GM23338 (cell line): ENCODE data around the gene MPP3. TPM values are rescaled to one million over a fixed set of nuclear protein-coding genes. Genes with fewer than 3 reads are reported as not detected.

Experiments used
- ATAC-seq: fragments of 200-7000 bp; cut with Tn5 transposase; 3 replicates; pipeline ENCODE4 v1.9.1; 2020
- DNase-seq: peaks from one replicate; pipeline ENCODE4 v3.0.0-alpha.2; 2015; ENCODE audit warnings: low spot score
- H2AFZ ChIP-seq: fragments of 200-600 bp; sonication (generic); 2 replicates; pipeline ENCODE4 v1.8.0; 2016; ENCODE audit warnings: antibody characterized with exemption, mild to moderate bottlenecking, moderate library complexity
- H3F3A ChIP-seq: fragments of 200-600 bp; sonication (generic); replicated peaks from 2 replicates; pipeline ENCODE4 v1.8.0; 2017; ENCODE audit warnings: antibody characterized with exemption, mixed run types, low read depth
- H3K27ac ChIP-seq: fragments of 200-600 bp; sonication (generic); 2 replicates; pipeline ENCODE4 v1.6.1; 2016; ENCODE audit warnings: low read depth
- H3K27me3 ChIP-seq: fragments of 200-600 bp; sonication (generic); 2 replicates; pipeline ENCODE4 v1.8.0; 2016; ENCODE audit warnings: mild to moderate bottlenecking, mixed run types, moderate library complexity; ENCODE audit not compliant: insufficient read depth
- H3K36me3 ChIP-seq: fragments of 200-600 bp; sonication (generic); 2 replicates; pipeline ENCODE4 v1.8.0; 2016; ENCODE audit warnings: mild to moderate bottlenecking; ENCODE audit not compliant: insufficient read depth
- H3K4me1 ChIP-seq: fragments of 200-600 bp; sonication (generic); 2 replicates; pipeline ENCODE4 v1.8.0; 2016; ENCODE audit warnings: mild to moderate bottlenecking, moderate library complexity; ENCODE audit not compliant: insufficient read depth
- H3K4me2 ChIP-seq: fragments of 200-600 bp; sonication (generic); 2 replicates; pipeline ENCODE4 v1.7.1; 2017; ENCODE audit warnings: mixed run types
- H3K4me3 ChIP-seq: fragments of 200-600 bp; sonication (generic); 2 replicates; pipeline ENCODE4 v1.6.1; 2016; ENCODE audit warnings: mixed run types
- H3K79me2 ChIP-seq: fragments of 200-600 bp; sonication (generic); replicated peaks from 2 replicates; pipeline ENCODE4 v1.8.0; 2017; ENCODE audit warnings: mild to moderate bottlenecking; ENCODE audit not compliant: insufficient read depth
- H3K9me2 ChIP-seq: fragments of 200-600 bp; sonication (generic); 2 replicates; pipeline ENCODE4 v1.8.0; 2017; ENCODE audit not compliant: insufficient read depth
- H4K20me1 ChIP-seq: fragments of 200-600 bp; sonication (generic); replicated peaks from 2 replicates; pipeline ENCODE4 v1.8.0; 2017; ENCODE audit warnings: mild to moderate bottlenecking; ENCODE audit not compliant: insufficient read depth
- H3K27ac Mint-ChIP-seq: 2 replicates; pipeline ENCODE4 v1.8.0; 2020; ENCODE audit warnings: inconsistent platforms, mild to moderate bottlenecking, moderate library complexity, mixed read lengths
- H3K27me3 Mint-ChIP-seq: 3 replicates; pipeline ENCODE4 v1.8.0; 2022; ENCODE audit warnings: low read depth, mild to moderate bottlenecking, moderate library complexity, mixed read lengths, inconsistent platforms; ENCODE audit not compliant: insufficient read depth, poor library complexity
- H3K36me3 Mint-ChIP-seq: 3 replicates; pipeline ENCODE4 v1.8.0; 2021; ENCODE audit warnings: low read depth, mild to moderate bottlenecking, inconsistent platforms, moderate library complexity, mixed read lengths
- H3K4me1 Mint-ChIP-seq: 3 replicates; pipeline ENCODE4 v1.8.0; 2020; ENCODE audit warnings: mild to moderate bottlenecking, inconsistent platforms, mixed read lengths
- H3K4me3 Mint-ChIP-seq: 3 replicates; pipeline ENCODE4 v1.8.0; 2021; ENCODE audit warnings: moderate library complexity, mild to moderate bottlenecking, inconsistent platforms, mixed read lengths
- H3K9me3 Mint-ChIP-seq: 3 replicates; pipeline ENCODE4 v1.8.0; 2020; ENCODE audit warnings: moderate library complexity, mild to moderate bottlenecking, inconsistent platforms, mixed read lengths
- CREB1 ChIP-seq: fragments of 250-450 bp; sonication (Bioruptor Pico); IDR thresholded peaks from 2 replicates; pipeline ENCODE4 v1.5.0; 2020; ENCODE audit warnings: low read depth, mild to moderate bottlenecking, moderate library complexity
- ETS1 ChIP-seq: IDR thresholded peaks from 2 replicates; pipeline ENCODE4 v1.6.1; 2016; ENCODE audit warnings: antibody characterized with exemption
- EZH2 ChIP-seq: fragments of 200-600 bp; sonication (generic); IDR thresholded peaks from one replicate; pipeline ENCODE4 v1.8.0; 2017; ENCODE audit warnings: antibody characterized with exemption, mild to moderate bottlenecking, low read depth; ENCODE audit not compliant: unreplicated experiment
- EZH2phosphoT487 ChIP-seq: fragments of 200-600 bp; sonication (generic); IDR thresholded peaks from one replicate; pipeline ENCODE4 v1.8.1; 2018; ENCODE audit warnings: antibody characterized with exemption; ENCODE audit not compliant: unreplicated experiment
- JUNB ChIP-seq: IDR thresholded peaks from one replicate; pipeline ENCODE4 v1.6.1; 2016; ENCODE audit warnings: antibody characterized with exemption; ENCODE audit not compliant: unreplicated experiment
- NANOG ChIP-seq: IDR thresholded peaks from 2 replicates; pipeline ENCODE4 v1.6.1; 2016; ENCODE audit warnings: antibody characterized with exemption, borderline replicate concordance
- POLR2AphosphoS5 ChIP-seq: IDR thresholded peaks from 2 replicates; pipeline ENCODE4 v1.6.1; 2016; ENCODE audit warnings: antibody characterized with exemption, low read depth
- STAT1 ChIP-seq: IDR thresholded peaks from one replicate; pipeline ENCODE4 v1.6.1; 2016; ENCODE audit warnings: antibody characterized with exemption; ENCODE audit not compliant: unreplicated experiment
- ZNF114 ChIP-seq: fragments of 250-450 bp; sonication (Bioruptor Pico); IDR thresholded peaks from 2 replicates; pipeline ENCODE4 v1.5.0; 2020; ENCODE audit warnings: mild to moderate bottlenecking, moderate library complexity
- ZNF331 ChIP-seq: fragments of 250-450 bp; sonication (Bioruptor Pico); IDR thresholded peaks from 2 replicates; pipeline ENCODE4 v1.5.0; 2020; ENCODE audit warnings: low read depth, mild to moderate bottlenecking, moderate library complexity
- ZNF462 ChIP-seq: fragments of 250-450 bp; sonication (Bioruptor Pico); IDR thresholded peaks from 2 replicates; pipeline ENCODE4 v1.5.0; 2020; ENCODE audit warnings: mild to moderate bottlenecking, moderate library complexity
- polyA plus RNA-seq: library from polyadenylated mRNA; unstranded; fragments of >200 nt; fragmentation: Nextera tagmentation; extraction: Ambion mirVana; gene quantifications from 2 replicates; pipeline ENCODE4 v1.2.1, GENCODE V29; 2016
- total RNA-seq: library from RNA; depleted of rRNA; stranded (reverse); fragments of >200 nt; shearing (Covaris generic); gene quantifications from 2 replicates; pipeline ENCODE4 v1.2.3, GENCODE V29; 2014
- TF ChIP-seq, protein P1 (sequence below): IDR thresholded peaks from one replicate; pipeline ENCODE4 v1.6.1; 2018; ENCODE audit warnings: antibody characterized with exemption; ENCODE audit not compliant: unreplicated experiment
- TF ChIP-seq, protein P2 (sequence below), 2 experiments: fragments of 200-600 bp in 1 of 2; sonication (generic) in 1 of 2; conservative IDR thresholded peaks; 2 replicates each; pipeline versions ENCODE4 v1.5.1 to v1.6.1; 2016 to 2017; ENCODE audit warnings: antibody characterized with exemption in 2 of 2, low read depth in 2 of 2, mild to moderate bottlenecking in 2 of 2, moderate library complexity in 1 of 2

MPP3 gene
- total and polyA plus RNA-seq, 2 experiments from 2014 or later: 6.6 to 7.4 TPM

GRCh38 chr17:43769859-43770258 is 63.1 kb downstream of the MPP3 start:
- ATAC-seq (no peak), DNase-seq (no peak)
- Histone ChIP-seq H3K27ac (no peak overlapping the region), H2AFZ (no peak overlapping the region), H3F3A (no peaks in the 10 kb centered on the region), H3K4me1 (no peaks in the 10 kb centered on the region), H3K4me3 (no peak overlapping the region), H3K36me3 (0 out of 2 replicates have a peak, but pooled peaks cover 5% of the 10 kb centered on the region), H3K4me2 (no peak overlapping the region), H4K20me1 (no peaks in the 10 kb centered on the region), H3K9me2 (no peaks in the 10 kb centered on the region), H3K27me3 (no peaks in the 10 kb centered on the region), H3K79me2 (no peaks in the 10 kb centered on the region)
- no peak for TF ChIP-seq ZNF114 (CRISPR knock-in tag)
- no peak for TF ChIP-seq STAT1
- no peak for TF ChIP-seq POLR2AphosphoS5
- no peak for TF ChIP-seq ZNF331 (CRISPR knock-in tag)
- TF ChIP-seq, protein P1, sequence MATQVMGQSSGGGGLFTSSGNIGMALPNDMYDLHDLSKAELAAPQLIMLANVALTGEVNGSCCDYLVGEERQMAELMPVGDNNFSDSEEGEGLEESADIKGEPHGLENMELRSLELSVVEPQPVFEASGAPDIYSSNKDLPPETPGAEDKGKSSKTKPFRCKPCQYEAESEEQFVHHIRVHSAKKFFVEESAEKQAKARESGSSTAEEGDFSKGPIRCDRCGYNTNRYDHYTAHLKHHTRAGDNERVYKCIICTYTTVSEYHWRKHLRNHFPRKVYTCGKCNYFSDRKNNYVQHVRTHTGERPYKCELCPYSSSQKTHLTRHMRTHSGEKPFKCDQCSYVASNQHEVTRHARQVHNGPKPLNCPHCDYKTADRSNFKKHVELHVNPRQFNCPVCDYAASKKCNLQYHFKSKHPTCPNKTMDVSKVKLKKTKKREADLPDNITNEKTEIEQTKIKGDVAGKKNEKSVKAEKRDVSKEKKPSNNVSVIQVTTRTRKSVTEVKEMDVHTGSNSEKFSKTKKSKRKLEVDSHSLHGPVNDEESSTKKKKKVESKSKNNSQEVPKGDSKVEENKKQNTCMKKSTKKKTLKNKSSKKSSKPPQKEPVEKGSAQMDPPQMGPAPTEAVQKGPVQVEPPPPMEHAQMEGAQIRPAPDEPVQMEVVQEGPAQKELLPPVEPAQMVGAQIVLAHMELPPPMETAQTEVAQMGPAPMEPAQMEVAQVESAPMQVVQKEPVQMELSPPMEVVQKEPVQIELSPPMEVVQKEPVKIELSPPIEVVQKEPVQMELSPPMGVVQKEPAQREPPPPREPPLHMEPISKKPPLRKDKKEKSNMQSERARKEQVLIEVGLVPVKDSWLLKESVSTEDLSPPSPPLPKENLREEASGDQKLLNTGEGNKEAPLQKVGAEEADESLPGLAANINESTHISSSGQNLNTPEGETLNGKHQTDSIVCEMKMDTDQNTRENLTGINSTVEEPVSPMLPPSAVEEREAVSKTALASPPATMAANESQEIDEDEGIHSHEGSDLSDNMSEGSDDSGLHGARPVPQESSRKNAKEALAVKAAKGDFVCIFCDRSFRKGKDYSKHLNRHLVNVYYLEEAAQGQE: no peak
- TF ChIP-seq JUNB: no peak
- TF ChIP-seq ZNF462: no peak
- TF ChIP-seq, protein P2, sequence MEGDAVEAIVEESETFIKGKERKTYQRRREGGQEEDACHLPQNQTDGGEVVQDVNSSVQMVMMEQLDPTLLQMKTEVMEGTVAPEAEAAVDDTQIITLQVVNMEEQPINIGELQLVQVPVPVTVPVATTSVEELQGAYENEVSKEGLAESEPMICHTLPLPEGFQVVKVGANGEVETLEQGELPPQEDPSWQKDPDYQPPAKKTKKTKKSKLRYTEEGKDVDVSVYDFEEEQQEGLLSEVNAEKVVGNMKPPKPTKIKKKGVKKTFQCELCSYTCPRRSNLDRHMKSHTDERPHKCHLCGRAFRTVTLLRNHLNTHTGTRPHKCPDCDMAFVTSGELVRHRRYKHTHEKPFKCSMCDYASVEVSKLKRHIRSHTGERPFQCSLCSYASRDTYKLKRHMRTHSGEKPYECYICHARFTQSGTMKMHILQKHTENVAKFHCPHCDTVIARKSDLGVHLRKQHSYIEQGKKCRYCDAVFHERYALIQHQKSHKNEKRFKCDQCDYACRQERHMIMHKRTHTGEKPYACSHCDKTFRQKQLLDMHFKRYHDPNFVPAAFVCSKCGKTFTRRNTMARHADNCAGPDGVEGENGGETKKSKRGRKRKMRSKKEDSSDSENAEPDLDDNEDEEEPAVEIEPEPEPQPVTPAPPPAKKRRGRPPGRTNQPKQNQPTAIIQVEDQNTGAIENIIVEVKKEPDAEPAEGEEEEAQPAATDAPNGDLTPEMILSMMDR (conservative IDR thresholded peaks at IDR 0.05; ENCODE audit: low read depth in 2 of 2): no peak
- no peak for TF ChIP-seq ETS1
- TF ChIP-seq NANOG: no peak
- TF ChIP-seq EZH2: no peak
- no peak for TF ChIP-seq EZH2phosphoT487
- TF ChIP-seq CREB1: no peak
- no peaks in the 10 kb centered on the region for H3K9me3 Mint-ChIP-seq
- peaks cover 5% of the 10 kb centered on the region for H3K27me3 Mint-ChIP-seq
- peaks cover 37% of the 10 kb centered on the region for H3K36me3 Mint-ChIP-seq
- H3K4me1 Mint-ChIP-seq: no peaks in the 10 kb centered on the region
- H3K27ac Mint-ChIP-seq: no peak overlapping the region
- no peak overlapping the region for H3K4me3 Mint-ChIP-seq
